RWPE2 (cell line): ENCODE results near the gene NGEF.

Source experiments
- ATAC-seq: fragments of 200-7000 bp; cut with Tn5 transposase; 3 replicates; pipeline ENCODE4 v1.9.1; 2021; ENCODE audit warnings: low read depth
- DNase-seq: peaks from one replicate; pipeline ENCODE4 v3.0.0-alpha.2; 2020; ENCODE audit warnings: low spot score
- H3K27ac ChIP-seq: fragments of 450-650 bp; 2 replicates; pipeline ENCODE4 v1.5.1; 2017; ENCODE audit warnings: mild to moderate bottlenecking; ENCODE audit not compliant: poor library complexity, severe bottlenecking
- H3K27me3 ChIP-seq: fragments of 250-450 bp; sonication (Bioruptor Pico); 2 replicates; pipeline ENCODE4 v1.5.1; 2021; ENCODE audit warnings: mild to moderate bottlenecking, moderate library complexity; ENCODE audit not compliant: insufficient read depth, poor library complexity, severe bottlenecking
- H3K36me3 ChIP-seq: fragments of 250-450 bp; sonication (Bioruptor Pico); 2 replicates; pipeline ENCODE4 v1.5.1; 2020; ENCODE audit warnings: low read depth, mild to moderate bottlenecking, moderate library complexity
- H3K4me1 ChIP-seq: fragments of 250-450 bp; sonication (Bioruptor Pico); 2 replicates; pipeline ENCODE4 v1.5.1; 2021; ENCODE audit warnings: mild to moderate bottlenecking, moderate library complexity; ENCODE audit not compliant: insufficient read depth, poor library complexity, severe bottlenecking
- H3K4me3 ChIP-seq: fragments of 250-450 bp; sonication (Bioruptor Pico); 2 replicates; pipeline ENCODE4 v1.5.1; 2021; ENCODE audit warnings: mild to moderate bottlenecking, moderate library complexity; ENCODE audit not compliant: severe bottlenecking
- H3K9me3 ChIP-seq: fragments of 250-450 bp; sonication (Bioruptor Pico); 2 replicates; pipeline ENCODE4 v1.5.1; 2021; ENCODE audit warnings: mild to moderate bottlenecking, moderate library complexity; ENCODE audit not compliant: severe bottlenecking
- TF ChIP-seq, protein P1 (sequence below): fragments of 450-650 bp; IDR thresholded peaks from one replicate; pipeline ENCODE4 v1.5.1; 2017; ENCODE audit warnings: mild to moderate bottlenecking, moderate library complexity; ENCODE audit not compliant: poor library complexity, severe bottlenecking

Gene NGEF

GRCh38 chr2:232903989-232904388 lies 109.1 kb downstream of the NGEF start:
- no peak overlapping the region for H3K4me3 ChIP-seq
- TF ChIP-seq, protein P1, sequence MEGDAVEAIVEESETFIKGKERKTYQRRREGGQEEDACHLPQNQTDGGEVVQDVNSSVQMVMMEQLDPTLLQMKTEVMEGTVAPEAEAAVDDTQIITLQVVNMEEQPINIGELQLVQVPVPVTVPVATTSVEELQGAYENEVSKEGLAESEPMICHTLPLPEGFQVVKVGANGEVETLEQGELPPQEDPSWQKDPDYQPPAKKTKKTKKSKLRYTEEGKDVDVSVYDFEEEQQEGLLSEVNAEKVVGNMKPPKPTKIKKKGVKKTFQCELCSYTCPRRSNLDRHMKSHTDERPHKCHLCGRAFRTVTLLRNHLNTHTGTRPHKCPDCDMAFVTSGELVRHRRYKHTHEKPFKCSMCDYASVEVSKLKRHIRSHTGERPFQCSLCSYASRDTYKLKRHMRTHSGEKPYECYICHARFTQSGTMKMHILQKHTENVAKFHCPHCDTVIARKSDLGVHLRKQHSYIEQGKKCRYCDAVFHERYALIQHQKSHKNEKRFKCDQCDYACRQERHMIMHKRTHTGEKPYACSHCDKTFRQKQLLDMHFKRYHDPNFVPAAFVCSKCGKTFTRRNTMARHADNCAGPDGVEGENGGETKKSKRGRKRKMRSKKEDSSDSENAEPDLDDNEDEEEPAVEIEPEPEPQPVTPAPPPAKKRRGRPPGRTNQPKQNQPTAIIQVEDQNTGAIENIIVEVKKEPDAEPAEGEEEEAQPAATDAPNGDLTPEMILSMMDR, result no peak
- H3K9me3 ChIP-seq, result no peaks in the 10 kb centered on the region
- H3K36me3 ChIP-seq, result no peaks in the 10 kb centered on the region
- DNase-seq, result no peak
- H3K4me1 ChIP-seq, result peaks cover 12% of the 10 kb centered on the region
- ATAC-seq, result no peak
- no peak overlapping the region for H3K27ac ChIP-seq
- no peaks in the 10 kb centered on the region for H3K27me3 ChIP-seq

GRCh38 chr2:232901736-232902578 lies 111.1 kb downstream of the NGEF start:
- Histone ChIP-seq H3K36me3 (no peaks in the 10 kb centered on the region), H3K27me3 (no peaks in the 10 kb centered on the region), H3K4me3 (no peak overlapping the region), H3K27ac (peak overlapping the region; percentile 63), H3K4me1 (peaks cover 12% of the 10 kb centered on the region), H3K9me3 (no peaks in the 10 kb centered on the region)
- DNase-seq (peak; percentile 83), ATAC-seq (peak; percentile 99)
- TF ChIP-seq, protein P1, result no peak

GRCh38 chr2:232900811-232901735 lies 112.0 kb downstream of the NGEF start:
- H3K27ac ChIP-seq, result peak overlapping the region; percentile 63
- H3K9me3 ChIP-seq, result no peaks in the 10 kb centered on the region
- H3K27me3 ChIP-seq, result no peaks in the 10 kb centered on the region
- peaks cover 12% of the 10 kb centered on the region for H3K4me1 ChIP-seq
- TF ChIP-seq, protein P1, result no peak
- DNase-seq (no peak), ATAC-seq (no peak)
- H3K36me3 ChIP-seq, result no peaks in the 10 kb centered on the region
- H3K4me3 ChIP-seq, result no peak overlapping the region

- H3K9me3 ChIP-seq, result no peaks in the 10 kb centered on the region
- no peaks in the 10 kb centered on the region for H3K36me3 ChIP-seq
- DNase-seq (no peak), ATAC-seq (no peak)
- H3K4me3 ChIP-seq, result no peak overlapping the region
- TF ChIP-seq, protein P1, result no peak
- no peak overlapping the region for H3K27ac ChIP-seq
- H3K4me1 ChIP-seq, result peaks cover 12% of the 10 kb centered on the region
- no peaks in the 10 kb centered on the region for H3K27me3 ChIP-seq
These were observed 114.2 kb downstream of the NGEF start for GRCh38 chr2:232898592-232899543.
